ENCODE results near the gene MAP1B.

The MAP1B gene

GRCh38 chr5:72244862-72245371, 137.6 kb downstream of the MAP1B start:
- no peak for DNase-seq (ENCODE audit: extremely low read depth in 1 of 2, low read depth in 1 of 2)

GRCh38 chr5:72245546-72245945, 138.3 kb downstream of the MAP1B start:
- no peak for DNase-seq (ENCODE audit: extremely low read depth in 1 of 2, low read depth in 1 of 2)

- DNase-seq (ENCODE audit: extremely low read depth in 1 of 2, low read depth in 1 of 2): no peak
These were observed 138.8 kb downstream of the MAP1B start for GRCh38 chr5:72245951-72246532.

- no peak for DNase-seq (ENCODE audit: extremely low read depth in 1 of 2, low read depth in 1 of 2)
These were observed 139.7 kb downstream of the MAP1B start for GRCh38 chr5:72246954-72247442.

GRCh38 chr5:72248410-72248981, 141.2 kb downstream of the MAP1B start:
- DNase-seq (ENCODE audit: extremely low read depth in 1 of 2, low read depth in 1 of 2): no peak

- DNase-seq (ENCODE audit: extremely low read depth in 1 of 2, low read depth in 1 of 2): no peak
These were observed 144.1 kb downstream of the MAP1B start for GRCh38 chr5:72251386-72251785.

GRCh38 chr5:72252008-72252407, 144.7 kb downstream of the MAP1B start:
- DNase-seq (ENCODE audit: extremely low read depth in 1 of 2, low read depth in 1 of 2): no peak

GRCh38 chr5:72252574-72253155, 145.4 kb downstream of the MAP1B start:
- DNase-seq (ENCODE audit: extremely low read depth in 1 of 2, low read depth in 1 of 2): no peak

- no peak for DNase-seq (ENCODE audit: extremely low read depth in 1 of 2, low read depth in 1 of 2)
These were observed 148.0 kb downstream of the MAP1B start for GRCh38 chr5:72255237-72255636.

- DNase-seq (ENCODE audit: extremely low read depth in 1 of 2, low read depth in 1 of 2): no peak
These were observed 148.4 kb downstream of the MAP1B start for GRCh38 chr5:72255670-72256069.

GRCh38 chr5:72256536-72256935, 149.3 kb downstream of the MAP1B start:
- DNase-seq (ENCODE audit: extremely low read depth in 1 of 2, low read depth in 1 of 2): no peak
